HG02610 (cell line): ENCODE data around the gene BCLAF3.

ENCODE experiments used
- ATAC-seq: cut with Tn5 transposase; IDR thresholded peaks from one replicate; pipeline ENCODE4 v1.9.1; 2021; ENCODE audit warnings: mild to moderate bottlenecking, moderate library complexity; ENCODE audit not compliant: unreplicated experiment

The BCLAF3 gene

GRCh38 chrX:19968276-19968675 lies 22.6 kb downstream of the BCLAF3 start:
- ATAC-seq, result no peak

GRCh38 chrX:19966056-19966455 lies 24.8 kb downstream of the BCLAF3 start:
- ATAC-seq, result no peak

GRCh38 chrX:19964017-19964710 lies 26.7 kb downstream of the BCLAF3 start:
- ATAC-seq, result peak; percentile 87

- ATAC-seq, result no peak
These were observed 29.9 kb downstream of the BCLAF3 start for GRCh38 chrX:19960913-19961312.

GRCh38 chrX:19958552-19959486 lies 32.0 kb downstream of the BCLAF3 start:
- no peak for ATAC-seq

GRCh38 chrX:19956923-19957322 lies 33.9 kb downstream of the BCLAF3 start:
- ATAC-seq, result no peak

- no peak for ATAC-seq
These were observed 34.6 kb downstream of the BCLAF3 start for GRCh38 chrX:19956306-19956705.

- ATAC-seq, result no peak
These were observed 35.6 kb downstream of the BCLAF3 start for GRCh38 chrX:19955306-19955705.

- no peak for ATAC-seq
These were observed 36.3 kb downstream of the BCLAF3 start for GRCh38 chrX:19954335-19955096.

- no peak for ATAC-seq
These were observed 37.7 kb downstream of the BCLAF3 start for GRCh38 chrX:19953145-19953544.

- no peak for ATAC-seq
These were observed 41.5 kb downstream of the BCLAF3 start for GRCh38 chrX:19949340-19949739.

- ATAC-seq, result no peak
These were observed 43.2 kb downstream of the BCLAF3 start for GRCh38 chrX:19947612-19948011.
